HUES6 (cell line): ENCODE measurements around the gene BRPF3.

Experiments
- H3K27ac ChIP-seq: 2 replicates; pipeline ENCODE4 v1.7.0; 2013; ENCODE audit warnings: low read depth, mild to moderate bottlenecking, low read length, inconsistent platforms
- H3K27me3 ChIP-seq: 2 replicates; pipeline ENCODE4 v1.6.1; 2013; ENCODE audit warnings: low read length; ENCODE audit not compliant: control insufficient read depth, insufficient read depth
- H3K36me3 ChIP-seq: 2 replicates; pipeline ENCODE4 v1.6.1; 2013; ENCODE audit warnings: low read length; ENCODE audit not compliant: control insufficient read depth, insufficient read depth
- H3K4me1 ChIP-seq: 2 replicates; pipeline ENCODE4 v1.6.1; 2013; ENCODE audit warnings: low read length; ENCODE audit not compliant: control insufficient read depth, insufficient read depth
- H3K4me3 ChIP-seq: 2 replicates; pipeline ENCODE4 v1.5.1; 2013; ENCODE audit warnings: low read depth, low read length
- H3K9ac ChIP-seq: one replicate; pipeline ENCODE4 v1.6.1; 2013; ENCODE audit warnings: mild to moderate bottlenecking, low read length
- H3K9me3 ChIP-seq: 2 replicates; pipeline ENCODE4 v1.6.1; 2013; ENCODE audit warnings: low read depth, low read length; ENCODE audit not compliant: control insufficient read depth, insufficient read depth

Gene BRPF3

DNA sequence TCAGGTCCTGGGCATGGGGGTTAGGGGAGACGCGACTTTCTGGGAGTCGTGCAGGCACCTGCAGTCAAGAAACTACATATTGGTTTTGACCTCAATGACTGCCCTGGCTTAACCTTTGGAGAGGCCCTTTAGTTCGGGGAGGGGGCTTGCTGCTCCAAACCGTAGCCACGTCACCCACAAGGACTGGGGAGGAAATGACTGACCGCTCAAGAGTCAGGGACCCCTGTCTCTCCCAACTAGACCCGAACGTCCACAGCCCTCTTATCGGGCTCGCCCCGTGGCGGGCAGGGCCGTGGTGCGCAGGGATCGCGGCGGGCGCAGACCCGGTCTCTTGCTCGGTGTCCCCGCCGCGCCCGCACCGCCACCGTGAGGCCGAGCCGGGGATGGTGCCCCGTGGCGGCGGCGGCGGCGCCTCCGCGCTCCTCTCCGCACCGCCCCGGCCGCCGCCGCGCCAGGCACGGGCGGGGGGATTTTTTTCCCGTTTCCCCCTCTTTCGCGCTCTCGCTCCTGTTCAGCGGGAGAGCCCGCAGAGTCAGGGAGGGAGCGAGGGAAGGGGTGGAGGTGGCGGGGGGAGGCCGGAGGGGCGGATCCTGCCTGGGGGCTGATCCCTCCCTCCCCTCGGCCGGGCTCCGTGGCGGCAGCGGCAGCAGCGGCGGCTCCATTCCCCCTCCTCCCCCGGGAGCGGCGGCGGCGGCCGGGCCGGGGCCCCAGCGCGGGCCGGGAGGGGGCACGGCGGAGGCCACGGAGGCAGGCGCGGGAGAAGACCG is at the start of gene BRPF3:
Gene BRPF3, plus strand, starts transcription at position 632 of the 767 bp plus-strand sequence. CDS start 3,579 bp downstream, outside the sequence.
- H3K4me1 ChIP-seq: 0 out of 2 replicates have a peak, but pooled peaks cover 3% of the 10 kb centered on the region

DNA sequence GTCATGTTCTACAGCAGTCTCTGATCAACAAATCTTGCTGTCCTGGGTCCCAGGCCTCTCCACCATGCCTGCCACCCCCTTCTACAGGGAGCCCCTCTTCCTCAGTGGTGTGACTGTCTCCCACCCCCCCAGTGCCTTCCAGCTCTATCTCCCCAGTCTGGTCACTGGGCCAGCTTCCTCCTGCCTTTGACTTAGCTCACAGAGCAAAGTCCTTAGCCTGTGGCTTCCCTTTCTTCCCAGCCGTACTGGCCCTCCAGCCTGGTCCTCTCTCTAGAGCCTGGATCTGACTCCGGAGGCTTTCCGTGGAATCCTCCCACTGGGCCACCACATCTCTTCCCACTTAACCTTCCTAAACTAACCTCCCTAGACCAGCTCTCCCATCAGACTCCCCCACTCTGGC is 49.2 kb upstream of the BRPF3 start:
- Histone ChIP-seq H3K4me1 (no peaks in the 10 kb centered on the region), H3K36me3 (no peaks in the 10 kb centered on the region), H3K27ac (no peak overlapping the region)

More for the DNA sequence above, at the start of gene BRPF3:
- H3K27ac ChIP-seq: peak within 1 kb of the TSS; percentile 93; the same call in 1 of the 2 replicates
- peaks cover 19% of the 10 kb centered on the region for H3K36me3 ChIP-seq
- peak within 1 kb of the TSS; percentile 84 for H3K9ac ChIP-seq
- H3K4me3 ChIP-seq: peak within 1 kb of the TSS; percentile 87
- no peaks in the 10 kb centered on the region; the same call in 1 of the 2 replicates for H3K27me3 ChIP-seq
- H3K9me3 ChIP-seq: no peaks in the 10 kb centered on the region

DNA sequence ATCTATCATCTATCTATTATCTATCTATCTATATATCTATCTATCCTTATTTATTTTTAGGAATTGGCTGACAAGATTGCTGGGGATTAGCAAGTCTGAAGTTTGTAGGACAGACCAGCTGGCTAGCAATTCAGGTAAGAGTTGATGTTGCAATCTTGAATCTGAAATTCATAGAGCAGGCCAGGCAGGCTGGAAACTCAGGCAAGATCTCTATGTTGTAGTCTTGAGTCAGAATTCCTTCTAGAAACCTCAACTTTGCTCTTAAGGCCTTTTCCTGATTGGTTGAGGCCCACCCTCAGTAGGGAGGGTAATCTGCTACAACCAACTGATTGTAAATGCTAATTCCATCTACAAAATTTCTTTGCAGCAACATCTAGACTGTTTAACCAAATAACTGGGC is 47.1 kb upstream of the BRPF3 start:
- no peaks in the 10 kb centered on the region for H3K9me3 ChIP-seq
- H3K36me3 ChIP-seq: no peaks in the 10 kb centered on the region
- H3K4me1 ChIP-seq: no peaks in the 10 kb centered on the region
- no peak overlapping the region for H3K27ac ChIP-seq
- no peak overlapping the region for H3K4me3 ChIP-seq
- no peak overlapping the region for H3K9ac ChIP-seq
- H3K27me3 ChIP-seq: no peaks in the 10 kb centered on the region

More for the DNA sequence above, 49.2 kb upstream of the BRPF3 start:
- Histone ChIP-seq H3K9me3 (no peaks in the 10 kb centered on the region), H3K9ac (no peak overlapping the region), H3K4me3 (no peak overlapping the region), H3K27me3 (no peaks in the 10 kb centered on the region)

DNA sequence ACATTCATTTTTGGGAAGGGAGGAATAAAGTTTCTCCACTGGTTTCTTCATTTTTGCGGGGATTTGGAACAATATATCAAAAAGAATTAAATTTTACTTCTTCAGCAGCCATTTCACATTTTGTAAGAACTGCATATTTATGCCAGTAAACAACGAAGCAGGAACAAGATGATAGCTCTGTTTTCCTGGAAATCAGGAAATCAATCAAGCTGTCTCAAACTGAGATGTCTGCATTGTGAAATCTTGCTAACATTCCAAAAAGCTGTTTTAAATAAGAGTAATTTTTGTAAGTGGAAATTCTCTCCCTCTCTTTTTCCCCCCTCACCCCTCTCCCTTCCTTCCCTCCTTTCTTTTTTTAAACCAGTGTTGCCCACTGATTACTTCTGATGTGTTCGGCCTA is 46.3 kb upstream of the BRPF3 start:
- H3K4me1 ChIP-seq: no peaks in the 10 kb centered on the region
- H3K9me3 ChIP-seq: no peaks in the 10 kb centered on the region; the same call in 1 of the 2 replicates
- H3K36me3 ChIP-seq: no peaks in the 10 kb centered on the region
- H3K9ac ChIP-seq: no peak overlapping the region
- no peak overlapping the region for H3K4me3 ChIP-seq
- H3K27me3 ChIP-seq: no peaks in the 10 kb centered on the region
- H3K27ac ChIP-seq: no peak overlapping the region

DNA sequence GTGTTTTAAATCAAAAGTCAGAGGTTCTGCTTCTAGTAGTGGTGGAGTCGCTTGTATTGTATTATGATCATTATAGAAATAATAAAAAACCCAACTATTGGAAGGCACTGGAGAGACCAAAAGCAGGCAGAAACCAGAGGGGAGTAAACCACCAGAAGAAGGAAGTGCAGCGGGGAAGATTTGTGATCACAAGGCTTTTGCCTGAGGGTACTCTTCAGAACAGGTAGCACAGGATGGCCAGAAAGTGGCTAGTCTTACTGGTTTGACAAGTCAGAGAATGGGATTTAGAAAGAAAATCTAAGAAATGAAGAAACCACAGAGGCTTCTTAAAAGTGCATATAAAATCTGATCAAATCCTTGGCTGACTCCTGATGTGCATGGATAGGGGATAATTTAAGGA is 42.3 kb upstream of the BRPF3 start:
- H3K27ac ChIP-seq: no peak overlapping the region
- no peaks in the 10 kb centered on the region for H3K36me3 ChIP-seq
- peaks cover 9% of the 10 kb centered on the region for H3K9me3 ChIP-seq
- no peaks in the 10 kb centered on the region for H3K27me3 ChIP-seq
- no peaks in the 10 kb centered on the region for H3K4me1 ChIP-seq
- H3K4me3 ChIP-seq: no peak overlapping the region
- H3K9ac ChIP-seq: no peak overlapping the region

DNA sequence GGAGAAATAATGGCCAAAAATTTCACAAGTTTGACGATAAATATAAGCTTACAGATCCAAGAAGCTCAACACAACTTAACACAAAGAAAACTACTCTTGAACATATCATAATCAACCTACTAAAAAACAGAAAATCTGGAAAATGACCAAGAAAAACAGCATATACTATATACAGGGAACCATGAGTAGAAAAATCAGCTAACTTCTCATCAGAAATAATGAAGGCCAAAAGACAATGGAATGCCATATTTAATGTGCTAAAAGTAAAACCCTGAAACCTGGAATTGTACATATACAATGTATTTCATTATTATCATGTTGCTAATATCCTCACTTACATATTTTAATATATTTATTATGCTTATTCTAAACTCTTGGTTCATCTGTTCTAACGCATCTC is 40.9 kb upstream of the BRPF3 start:
- no peaks in the 10 kb centered on the region for H3K36me3 ChIP-seq
- no peak overlapping the region for H3K4me3 ChIP-seq
- no peak overlapping the region for H3K27ac ChIP-seq
- H3K9ac ChIP-seq: no peak overlapping the region
- H3K9me3 ChIP-seq: peaks cover 15% of the 10 kb centered on the region
- no peaks in the 10 kb centered on the region for H3K4me1 ChIP-seq
- no peaks in the 10 kb centered on the region for H3K27me3 ChIP-seq

DNA sequence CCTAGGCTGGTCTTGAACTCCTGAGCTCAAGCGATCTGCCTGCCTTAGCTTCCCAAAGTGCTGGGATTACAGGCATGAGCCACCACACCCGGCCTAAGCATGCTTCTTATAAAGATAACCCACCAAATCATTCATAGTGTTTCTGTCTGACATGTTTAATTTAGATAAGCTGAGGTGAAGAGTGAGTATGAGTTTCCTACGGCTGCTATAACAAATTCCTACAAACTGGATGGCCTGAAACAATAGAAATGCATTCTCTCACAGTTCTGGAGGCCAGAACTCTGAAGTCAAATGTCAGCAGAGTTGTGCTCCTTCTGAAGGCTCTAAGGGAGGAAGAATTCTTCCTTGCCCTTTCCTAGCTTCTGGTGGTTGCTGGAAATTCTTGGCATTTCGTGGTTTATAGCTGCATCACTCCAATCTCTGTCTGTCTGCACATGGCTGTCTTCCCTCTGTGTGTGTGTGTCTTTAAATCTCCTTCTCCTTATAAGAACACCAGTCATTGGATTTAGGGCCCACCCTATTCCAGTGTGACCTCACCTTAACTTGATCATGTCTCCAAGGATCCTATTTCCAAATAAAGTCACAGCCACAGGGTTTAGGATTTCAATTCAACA is 36.3 kb upstream of the BRPF3 start:
- no peaks in the 10 kb centered on the region for H3K27me3 ChIP-seq
- no peak overlapping the region for H3K9ac ChIP-seq
- peaks cover 15% of the 10 kb centered on the region for H3K9me3 ChIP-seq
- no peaks in the 10 kb centered on the region for H3K4me1 ChIP-seq
- no peak overlapping the region for H3K27ac ChIP-seq
- H3K4me3 ChIP-seq: no peak overlapping the region
- no peaks in the 10 kb centered on the region for H3K36me3 ChIP-seq

DNA sequence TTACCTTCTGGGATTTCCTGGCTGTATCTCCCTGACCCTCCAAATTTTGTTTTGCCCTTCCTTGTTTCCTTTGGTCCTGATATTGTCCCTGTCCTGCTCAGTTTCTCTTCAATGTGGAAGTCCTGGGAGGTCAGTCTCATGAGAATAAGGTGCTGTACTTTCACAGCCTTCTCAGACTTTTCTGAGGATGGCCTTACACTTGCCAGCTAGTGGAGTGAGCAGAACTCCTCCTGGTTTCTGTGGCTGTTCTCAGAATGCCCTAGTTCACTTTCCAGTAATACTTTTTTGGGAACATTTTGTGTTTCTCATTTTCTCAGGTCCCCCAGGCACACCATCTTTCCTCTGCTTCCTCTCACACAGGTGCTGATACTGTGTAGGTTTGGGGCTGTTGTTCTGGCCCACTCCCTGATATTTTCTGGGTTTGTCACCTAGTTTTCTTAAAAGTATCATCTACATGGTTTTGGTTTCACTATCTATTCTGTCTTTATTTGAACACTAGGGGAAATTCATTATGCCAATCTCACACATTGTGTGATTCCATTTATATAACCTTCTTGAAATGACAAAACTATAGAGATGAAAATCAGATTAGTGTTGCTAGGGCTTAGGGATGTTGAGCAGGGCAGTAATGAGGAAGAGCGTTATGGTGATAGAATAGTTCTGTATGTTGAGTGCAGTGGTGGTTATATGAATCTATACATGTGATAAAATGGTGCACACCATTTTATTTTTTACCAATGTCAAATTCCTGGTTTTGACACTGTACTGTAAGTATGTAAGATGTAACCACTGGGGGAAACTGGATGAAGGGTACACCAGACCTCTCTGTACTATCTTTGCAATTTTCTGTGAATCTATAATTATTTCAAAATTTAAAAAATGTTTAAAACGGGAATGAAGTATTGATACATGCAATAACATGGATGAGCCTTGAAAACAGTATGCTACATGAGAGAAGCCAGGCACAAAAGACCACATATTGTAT is 27.2 kb upstream of the BRPF3 start:
- Histone ChIP-seq H3K9ac (no peak overlapping the region), H3K4me3 (no peak overlapping the region), H3K27me3 (no peaks in the 10 kb centered on the region), H3K27ac (no peak overlapping the region), H3K4me1 (no peaks in the 10 kb centered on the region), H3K9me3 (no peaks in the 10 kb centered on the region), H3K36me3 (no peaks in the 10 kb centered on the region)

DNA sequence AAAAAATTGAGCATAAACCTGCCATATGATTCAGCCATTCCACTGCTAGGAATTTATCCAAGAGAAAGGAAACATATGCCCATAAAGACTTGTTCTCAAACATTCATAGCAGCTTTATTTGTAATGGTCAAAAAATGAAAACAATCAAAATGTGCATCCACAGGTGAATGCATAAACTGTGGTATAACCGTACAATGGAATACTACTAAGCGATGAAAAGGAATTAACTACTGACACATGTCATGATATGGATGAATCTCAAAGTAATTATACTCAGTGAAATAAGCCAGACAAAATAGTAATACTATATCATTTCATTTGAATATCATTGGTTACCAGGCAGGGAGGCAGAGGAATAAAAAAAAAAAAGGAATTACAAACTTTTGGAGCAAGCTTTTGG is 25.8 kb upstream of the BRPF3 start:
- no peaks in the 10 kb centered on the region for H3K9me3 ChIP-seq
- no peaks in the 10 kb centered on the region for H3K27me3 ChIP-seq
- no peak overlapping the region for H3K9ac ChIP-seq
- no peak overlapping the region for H3K4me3 ChIP-seq
- H3K27ac ChIP-seq: no peak overlapping the region
- no peaks in the 10 kb centered on the region for H3K4me1 ChIP-seq
- H3K36me3 ChIP-seq: no peaks in the 10 kb centered on the region

DNA sequence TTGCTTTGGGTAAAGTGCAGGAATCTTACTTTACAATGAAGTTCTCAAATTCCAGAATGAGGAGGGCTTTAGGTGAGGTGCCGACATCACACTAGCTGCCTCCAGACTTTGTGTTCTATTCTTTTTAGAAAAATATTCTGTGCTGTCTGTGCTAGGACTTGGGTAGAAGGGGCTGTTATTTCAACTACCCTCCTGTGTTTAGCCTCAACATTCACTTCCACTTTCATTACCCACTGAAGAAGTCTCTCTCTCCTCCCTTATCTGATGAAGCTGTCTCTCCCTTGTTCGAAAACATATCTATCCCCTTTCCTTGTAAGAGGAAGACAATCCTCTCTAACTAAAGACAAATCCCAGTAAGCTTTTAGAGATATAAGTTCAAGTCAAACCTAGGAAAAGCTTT is 25.0 kb upstream of the BRPF3 start:
- Histone ChIP-seq H3K4me3 (no peak overlapping the region), H3K36me3 (no peaks in the 10 kb centered on the region), H3K27me3 (no peaks in the 10 kb centered on the region), H3K4me1 (no peaks in the 10 kb centered on the region), H3K9me3 (no peaks in the 10 kb centered on the region), H3K9ac (no peak overlapping the region), H3K27ac (no peak overlapping the region)
